SK-N-SH (cell line): ENCODE data around the gene SLC2A14. TPM values are rescaled to one million over a fixed set of nuclear protein-coding genes. Genes with fewer than 3 reads are reported as not detected.
"Not testable (repeated sequence)": the region's sequence is repeated elsewhere in the genome, so short reads cannot be mapped to it uniquely, and the experiment has no call there.

ENCODE experiments used
- CTCF ChIA-PET: fragments of 300-600, 350-600 bp; formaldehyde crosslinking; extraction: SDS; loops from one replicate; lab custom pipeline; 2021; lab: Yijun Ruan, JAX
- POLR2A ChIA-PET: fragments of 350-600 bp; sonication (Branson Sonifier 250); formaldehyde crosslinking; extraction: SDS; loops from one replicate; lab custom pipeline; 2020; ENCODE audit warnings: antibody characterized with exemption, inconsistent platforms; lab: Yijun Ruan, JAX
- DNase-seq: peaks from one replicate; pipeline ENCODE4 v3.0.0; 2012
- H2AFZ ChIP-seq: fragments of 200-600 bp; sonication (generic); 2 replicates; pipeline ENCODE4 v1.8.1; 2016; ENCODE audit warnings: antibody characterized with exemption, mild to moderate bottlenecking, low read depth
- H3F3A ChIP-seq: fragments of 200-600 bp; sonication (generic); replicated peaks from 2 replicates; pipeline ENCODE3; 2016; ENCODE audit warnings: antibody characterized with exemption, mild to moderate bottlenecking; ENCODE audit not compliant: insufficient read depth
- H3K27ac ChIP-seq, 2 experiments: fragments of 200-500 bp in 1 of 2; fragments of 200-600 bp in 1 of 2; sonication (Bioruptor generic) in 1 of 2; sonication (generic), shearing (Covaris generic) in 1 of 2; 2 replicates each; pipeline versions ENCODE4 v1.5.1 to v1.6.1; 2014 to 2016; ENCODE audit warnings: low read depth in 2 of 2, inconsistent platforms in 1 of 2, low read length in 1 of 2, mild to moderate bottlenecking in 1 of 2, mixed read lengths in 1 of 2
- H3K27me3 ChIP-seq: fragments of 200-600 bp; sonication (generic), shearing (Covaris generic); 2 replicates; pipeline ENCODE4 v1.6.1; 2016; ENCODE audit warnings: mixed run types; ENCODE audit not compliant: insufficient read depth
- H3K36me3 ChIP-seq, 2 experiments: fragments of 200-500 bp in 1 of 2; fragments of 200-600 bp in 1 of 2; sonication (Bioruptor generic) in 1 of 2; sonication (generic) in 1 of 2; replicated peaks in 1 of 2; 2 replicates each; pipeline versions ENCODE3 to v1.5.1; 2014 to 2016; ENCODE audit warnings: low read length in 1 of 2, mild to moderate bottlenecking in 1 of 2; ENCODE audit not compliant: insufficient read depth in 2 of 2, control insufficient read depth in 1 of 2
- H3K4me1 ChIP-seq, 2 experiments: fragments of 200-500 bp in 1 of 2; fragments of 200-600 bp in 1 of 2; sonication (Bioruptor generic) in 1 of 2; sonication (generic), shearing (Covaris generic) in 1 of 2; 2 replicates each; pipeline versions ENCODE4 v1.5.1 to v1.6.1; 2014 to 2016; ENCODE audit warnings: low read depth in 1 of 2, low read length in 1 of 2, mixed run types in 1 of 2; ENCODE audit not compliant: insufficient read depth in 2 of 2, control insufficient read depth in 1 of 2
- H3K4me2 ChIP-seq: fragments of 200-600 bp; sonication (generic), shearing (Covaris generic); 2 replicates; pipeline ENCODE4 v1.6.1; 2017; ENCODE audit warnings: mixed run types
- H3K4me3 ChIP-seq, 2 experiments: fragments of 200-500 bp in 1 of 2; fragments of 200-600 bp in 1 of 2; sonication (Bioruptor generic) in 1 of 2; sonication (generic), shearing (Covaris generic) in 1 of 2; 2 replicates each; pipeline versions ENCODE4 v1.5.1 to v1.8.1; 2014 to 2016; ENCODE audit warnings: low read depth in 2 of 2, inconsistent platforms in 1 of 2, low read length in 1 of 2, mild to moderate bottlenecking in 1 of 2, mixed read lengths in 1 of 2, moderate library complexity in 1 of 2
- H3K79me2 ChIP-seq: fragments of 200-600 bp; sonication (generic); 2 replicates; pipeline ENCODE4 v1.8.1; 2017; ENCODE audit warnings: mild to moderate bottlenecking; ENCODE audit not compliant: insufficient read depth
- H3K9ac ChIP-seq: fragments of 200-600 bp; sonication (generic); 2 replicates; pipeline ENCODE4 v1.6.1; 2017; ENCODE audit warnings: mixed run types
- H3K9me2 ChIP-seq: fragments of 200-600 bp; sonication (generic); 2 replicates; pipeline ENCODE4 v1.6.1; 2017; ENCODE audit warnings: mixed run types
- H3K9me3 ChIP-seq: fragments of 200-600 bp; sonication (generic); 2 replicates; pipeline ENCODE4 v1.6.1; 2017; ENCODE audit warnings: mixed run types, mild to moderate bottlenecking, moderate library complexity
- H4K20me1 ChIP-seq: fragments of 200-600 bp; sonication (generic); 2 replicates; pipeline ENCODE4 v1.6.1; 2017; ENCODE audit warnings: mild to moderate bottlenecking, mixed run types; ENCODE audit not compliant: insufficient read depth
- FOSL2 ChIP-seq: IDR thresholded peaks from 2 replicates; pipeline ENCODE4 v1.4.0; 2012; ENCODE audit warnings: low read depth, mild to moderate bottlenecking, moderate library complexity, borderline replicate concordance
- NFIC ChIP-seq: IDR thresholded peaks from 2 replicates; pipeline ENCODE4 v1.4.0; 2012; ENCODE audit warnings: borderline replicate concordance
- RFX5 ChIP-seq: IDR thresholded peaks from 2 replicates; pipeline ENCODE4 v1.6.1; 2012; ENCODE audit warnings: mild to moderate bottlenecking, improper control_type of control experiment, low read length
- TAF1 ChIP-seq: IDR thresholded peaks from 2 replicates; pipeline ENCODE4 v1.6.1; 2012; ENCODE audit warnings: low read depth, mild to moderate bottlenecking, low read length, moderate library complexity, borderline replicate concordance
- TCF12 ChIP-seq: IDR thresholded peaks from 2 replicates; pipeline ENCODE4 v1.4.0; 2012
- USF2 ChIP-seq: fragments of 150-350 bp; IDR thresholded peaks from 2 replicates; pipeline ENCODE4 v1.6.1; 2017; ENCODE audit warnings: antibody characterized with exemption, low read length, low read depth, borderline replicate concordance
- WGBS: methylation state at CpG from one replicate; pipeline ENCODE4 v1.1.6; 2017; ENCODE audit warnings: low lambda C conversion rate; 5-methylcytosine and 5-hydroxymethylcytosine counted together
- polyA plus RNA-seq, 3 experiments: library from polyadenylated mRNA; depleted of rRNA; stranded (reverse); fragments of >200 nt; gene quantifications; 2 replicates each; pipeline ENCODE4 v1.2.3, GENCODE V29; 2012
- TF ChIP-seq, protein P1 (sequence below): IDR thresholded peaks from 2 replicates; pipeline ENCODE4; 2012

Gene SLC2A14
- polyA plus RNA-seq, 1 of the 3 experiments (the other 2 are of a cell fraction), result 0.39 TPM

DNA sequence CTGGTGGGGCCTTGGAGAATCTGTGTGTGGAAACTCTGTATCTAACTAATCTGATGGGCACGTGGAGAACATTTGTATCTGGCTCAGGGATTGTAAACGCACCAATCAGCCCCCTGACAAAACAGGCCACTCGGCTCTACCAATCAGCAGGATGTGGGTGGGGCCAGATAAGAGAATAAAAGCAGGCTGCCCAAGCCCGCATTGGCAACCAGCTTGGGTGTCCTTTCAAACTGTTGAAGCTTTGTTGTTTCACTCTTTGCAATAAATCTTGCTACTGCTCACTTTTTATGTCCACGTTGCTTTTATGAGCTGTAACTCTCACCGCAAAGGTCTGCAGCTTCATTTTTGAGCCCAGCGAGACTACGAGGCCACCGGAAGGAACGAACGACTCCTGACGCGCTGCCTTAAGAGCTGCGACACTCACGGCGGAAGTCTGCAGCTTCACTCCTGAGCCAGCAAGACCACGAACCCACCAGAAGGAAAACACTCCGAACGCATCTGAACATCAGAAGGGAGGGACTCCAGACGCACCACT lies 9.8 kb downstream of the SLC2A14 start:
- POLR2A ChIA-PET, H3K27ac ChIP-seq, H3K27me3 ChIP-seq, H3K9ac ChIP-seq, H3K9me2 ChIP-seq, H3K36me3 ChIP-seq, H2AFZ ChIP-seq, H3K9me3 ChIP-seq, H3K4me2 ChIP-seq, DNase-seq, H3K79me2 ChIP-seq, H4K20me1 ChIP-seq, H3K4me3 ChIP-seq: not testable (repeated sequence)
- H3K4me1 ChIP-seq, result peaks cover 0 to 14% of the 10 kb centered on the region in 2 experiments; a peak in 1 of 4 replicates
- WGBS, result 71% methylated on average over 20 of the region's 20 CpGs
- CTCF ChIA-PET, result interaction anchor here (0.6 kb wide), 1 partner anchor 113 kb away, joined by 3 read pairs; no protein-coding TSS in a partner anchor
- H3F3A ChIP-seq, result peaks cover 21% of the 10 kb centered on the region

DNA sequence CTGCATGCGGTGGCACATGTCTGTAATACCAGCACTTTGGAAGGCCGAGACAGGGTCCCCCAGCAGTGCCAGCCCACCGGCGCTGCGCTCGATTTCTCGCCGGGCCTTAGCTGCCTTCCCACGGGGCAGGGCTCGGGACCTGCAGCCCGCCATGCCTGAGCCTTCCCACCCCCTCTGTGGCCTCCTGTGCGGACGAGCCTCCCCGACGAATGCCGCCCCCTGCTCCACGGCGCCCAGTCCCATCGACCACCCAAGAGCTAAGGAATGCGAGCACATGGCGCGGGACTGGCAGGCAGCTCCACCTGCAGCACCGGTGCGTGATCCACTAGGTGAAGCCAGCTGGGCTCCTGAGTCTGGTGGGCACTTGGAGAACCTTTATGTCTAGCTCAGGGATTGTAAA lies 10.4 kb downstream of the SLC2A14 start:
- H3K4me1 ChIP-seq, result peaks cover 0 to 14% of the 10 kb centered on the region in 2 experiments; a peak in 1 of 4 replicates
- H3K36me3 ChIP-seq, H4K20me1 ChIP-seq, POLR2A ChIA-PET, H3K27me3 ChIP-seq, H3K4me3 ChIP-seq, H3K79me2 ChIP-seq, H2AFZ ChIP-seq, H3K9me2 ChIP-seq, DNase-seq, H3K27ac ChIP-seq, H3K4me2 ChIP-seq, H3K9ac ChIP-seq, H3K9me3 ChIP-seq: not testable (repeated sequence)
- CTCF ChIA-PET, result interaction anchor here (0.6 to 1.7 kb wide), 2 partner anchors 114 to 132 kb away, joined by 3 to 5 read pairs; no protein-coding TSS in a partner anchor
- H3F3A ChIP-seq, result peaks cover 21% of the 10 kb centered on the region
- WGBS, result 84% methylated on average over 24 of the region's 24 CpGs

DNA sequence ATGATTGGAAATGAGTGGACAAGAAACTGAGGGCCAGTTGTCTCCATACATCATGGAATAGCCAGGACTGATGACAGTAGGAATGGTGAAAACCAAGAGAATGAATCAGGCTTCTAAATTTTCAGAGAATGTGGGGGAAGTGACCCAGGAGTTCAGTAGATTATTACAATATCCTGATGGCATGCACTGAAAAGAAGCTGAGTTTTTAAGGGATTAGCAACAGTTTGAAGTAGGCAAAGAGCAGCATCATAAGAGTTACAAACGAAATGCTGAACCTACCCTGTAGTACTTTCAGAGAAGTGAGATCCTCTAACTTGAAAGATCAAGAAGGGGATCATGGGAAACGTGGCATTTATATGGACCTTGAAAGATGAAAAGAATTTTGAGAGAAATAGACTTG lies 13.2 kb downstream of the SLC2A14 start:
- peaks cover 21% of the 10 kb centered on the region for H3F3A ChIP-seq
- no peaks in the 10 kb centered on the region for H3K9me3 ChIP-seq
- TF ChIP-seq TCF12 (peak; percentile 19; the same call in 1 of the 2 replicates), RFX5 (no peak), FOSL2 (peak; percentile 39), USF2 (no peak), TAF1 (no peak), NFIC (no peak)
- TF ChIP-seq, protein P1, sequence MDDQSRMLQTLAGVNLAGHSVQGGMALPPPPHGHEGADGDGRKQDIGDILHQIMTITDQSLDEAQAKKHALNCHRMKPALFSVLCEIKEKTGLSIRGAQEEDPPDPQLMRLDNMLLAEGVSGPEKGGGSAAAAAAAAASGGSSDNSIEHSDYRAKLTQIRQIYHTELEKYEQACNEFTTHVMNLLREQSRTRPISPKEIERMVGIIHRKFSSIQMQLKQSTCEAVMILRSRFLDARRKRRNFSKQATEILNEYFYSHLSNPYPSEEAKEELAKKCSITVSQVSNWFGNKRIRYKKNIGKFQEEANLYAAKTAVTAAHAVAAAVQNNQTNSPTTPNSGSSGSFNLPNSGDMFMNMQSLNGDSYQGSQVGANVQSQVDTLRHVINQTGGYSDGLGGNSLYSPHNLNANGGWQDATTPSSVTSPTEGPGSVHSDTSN, result peak; percentile 76
- 1% methylated on average over 2 of the region's 2 CpGs for WGBS
- H3K4me1 ChIP-seq, result peaks cover 0 to 14% of the 10 kb centered on the region in 2 experiments; a peak in 1 of 4 replicates
- H3K27me3 ChIP-seq, result peaks cover 11% of the 10 kb centered on the region
- H3K4me2 ChIP-seq, result peak overlapping the region; percentile 81
- peak overlapping the region; percentile 39 for H3K9ac ChIP-seq
- H3K36me3 ChIP-seq, result no peaks in the 10 kb centered on the region
- ChIA-PET POLR2A (no interaction called here), CTCF (interaction anchor here (0.8 to 1.2 kb wide), 8 partner anchors 9 to 136 kb away, joined by 3 to 6 read pairs (median 4); no protein-coding TSS in a partner anchor)
- H3K27ac ChIP-seq, result peak overlapping the region in 1 of 2 experiments; percentile 90; a peak in 2 of 4 replicates
- no peaks in the 10 kb centered on the region for H3K9me2 ChIP-seq
- H3K79me2 ChIP-seq, result no peaks in the 10 kb centered on the region
- no peaks in the 10 kb centered on the region for H4K20me1 ChIP-seq
- peak overlapping the region; percentile 26; the same call in 1 of the 2 replicates for H2AFZ ChIP-seq
- H3K4me3 ChIP-seq, result peak overlapping the region in 1 of 2 experiments; percentile 51; a peak in 2 of 4 replicates
- DNase-seq, result no peak
